ENCODE data around the gene LRRC56.
A peak's percentile ranks its signal among the peaks of the same experiment; 100 is the strongest.

Gene LRRC56

DNA sequence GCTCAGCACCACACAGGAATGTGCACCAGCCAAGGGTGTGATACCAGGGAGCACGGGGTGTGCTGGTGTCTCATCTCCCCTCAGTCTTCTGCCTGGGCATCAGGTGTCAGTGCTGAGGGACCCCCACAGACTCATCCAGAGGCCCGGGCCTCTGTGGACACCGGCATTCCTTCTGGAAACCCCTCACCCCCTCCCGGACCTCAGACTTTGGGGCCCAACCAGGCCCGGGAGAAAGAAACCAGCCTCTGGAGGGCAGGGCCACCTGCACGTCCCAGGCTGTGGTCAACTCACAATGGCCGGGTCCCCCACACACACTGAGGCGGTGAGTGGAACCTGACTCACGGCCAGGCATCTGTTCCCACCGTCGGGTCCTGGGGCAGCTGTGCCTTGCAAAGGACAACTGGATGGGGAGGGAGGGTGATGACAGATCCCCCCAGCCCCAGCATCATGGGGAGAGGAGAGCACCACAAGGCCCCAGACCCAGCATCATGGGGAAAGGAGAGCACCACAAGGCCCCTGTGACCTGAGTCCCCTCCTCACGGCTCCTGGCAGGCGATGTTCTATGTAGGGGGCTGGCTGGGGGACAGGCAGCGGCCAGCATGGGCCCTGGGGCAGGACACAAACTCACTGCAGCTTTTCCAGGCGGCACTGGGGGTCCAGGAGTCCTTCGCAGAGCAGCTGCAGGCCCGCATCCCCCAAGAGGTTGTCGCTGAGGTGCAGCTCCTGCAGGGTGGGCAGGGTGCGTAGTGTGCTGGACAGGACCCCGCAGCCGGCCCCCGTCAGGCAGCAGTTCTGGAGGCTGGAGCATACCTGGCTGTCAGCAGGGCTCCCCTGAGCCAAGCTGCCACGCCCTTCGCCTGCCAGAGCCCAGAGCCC lies 37.9 kb upstream of the LRRC56 start:
- H3K27ac ChIP-seq (replicated peaks) = no peak overlapping the region
- DNase-seq (ENCODE audit: low read depth in 1 of 2, low spot score in 1 of 2) = no peak
- H3K4me3 ChIP-seq (replicated peaks; ENCODE audit: insufficient read depth, low read length) = no peak overlapping the region
- TF ChIP-seq, protein P1, sequence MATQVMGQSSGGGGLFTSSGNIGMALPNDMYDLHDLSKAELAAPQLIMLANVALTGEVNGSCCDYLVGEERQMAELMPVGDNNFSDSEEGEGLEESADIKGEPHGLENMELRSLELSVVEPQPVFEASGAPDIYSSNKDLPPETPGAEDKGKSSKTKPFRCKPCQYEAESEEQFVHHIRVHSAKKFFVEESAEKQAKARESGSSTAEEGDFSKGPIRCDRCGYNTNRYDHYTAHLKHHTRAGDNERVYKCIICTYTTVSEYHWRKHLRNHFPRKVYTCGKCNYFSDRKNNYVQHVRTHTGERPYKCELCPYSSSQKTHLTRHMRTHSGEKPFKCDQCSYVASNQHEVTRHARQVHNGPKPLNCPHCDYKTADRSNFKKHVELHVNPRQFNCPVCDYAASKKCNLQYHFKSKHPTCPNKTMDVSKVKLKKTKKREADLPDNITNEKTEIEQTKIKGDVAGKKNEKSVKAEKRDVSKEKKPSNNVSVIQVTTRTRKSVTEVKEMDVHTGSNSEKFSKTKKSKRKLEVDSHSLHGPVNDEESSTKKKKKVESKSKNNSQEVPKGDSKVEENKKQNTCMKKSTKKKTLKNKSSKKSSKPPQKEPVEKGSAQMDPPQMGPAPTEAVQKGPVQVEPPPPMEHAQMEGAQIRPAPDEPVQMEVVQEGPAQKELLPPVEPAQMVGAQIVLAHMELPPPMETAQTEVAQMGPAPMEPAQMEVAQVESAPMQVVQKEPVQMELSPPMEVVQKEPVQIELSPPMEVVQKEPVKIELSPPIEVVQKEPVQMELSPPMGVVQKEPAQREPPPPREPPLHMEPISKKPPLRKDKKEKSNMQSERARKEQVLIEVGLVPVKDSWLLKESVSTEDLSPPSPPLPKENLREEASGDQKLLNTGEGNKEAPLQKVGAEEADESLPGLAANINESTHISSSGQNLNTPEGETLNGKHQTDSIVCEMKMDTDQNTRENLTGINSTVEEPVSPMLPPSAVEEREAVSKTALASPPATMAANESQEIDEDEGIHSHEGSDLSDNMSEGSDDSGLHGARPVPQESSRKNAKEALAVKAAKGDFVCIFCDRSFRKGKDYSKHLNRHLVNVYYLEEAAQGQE (IDR thresholded peaks at IDR 0.05; ENCODE audit: insufficient replicate concordance, low read depth) = no peak
- TF ChIP-seq POLR2AphosphoS5 (IDR thresholded peaks at IDR 0.05; ENCODE audit: low read depth) = no peak
- TF ChIP-seq SPI1 (IDR thresholded peaks at IDR 0.05; ENCODE audit: borderline replicate concordance, low read depth) = no peak
- TF ChIP-seq, protein P2, sequence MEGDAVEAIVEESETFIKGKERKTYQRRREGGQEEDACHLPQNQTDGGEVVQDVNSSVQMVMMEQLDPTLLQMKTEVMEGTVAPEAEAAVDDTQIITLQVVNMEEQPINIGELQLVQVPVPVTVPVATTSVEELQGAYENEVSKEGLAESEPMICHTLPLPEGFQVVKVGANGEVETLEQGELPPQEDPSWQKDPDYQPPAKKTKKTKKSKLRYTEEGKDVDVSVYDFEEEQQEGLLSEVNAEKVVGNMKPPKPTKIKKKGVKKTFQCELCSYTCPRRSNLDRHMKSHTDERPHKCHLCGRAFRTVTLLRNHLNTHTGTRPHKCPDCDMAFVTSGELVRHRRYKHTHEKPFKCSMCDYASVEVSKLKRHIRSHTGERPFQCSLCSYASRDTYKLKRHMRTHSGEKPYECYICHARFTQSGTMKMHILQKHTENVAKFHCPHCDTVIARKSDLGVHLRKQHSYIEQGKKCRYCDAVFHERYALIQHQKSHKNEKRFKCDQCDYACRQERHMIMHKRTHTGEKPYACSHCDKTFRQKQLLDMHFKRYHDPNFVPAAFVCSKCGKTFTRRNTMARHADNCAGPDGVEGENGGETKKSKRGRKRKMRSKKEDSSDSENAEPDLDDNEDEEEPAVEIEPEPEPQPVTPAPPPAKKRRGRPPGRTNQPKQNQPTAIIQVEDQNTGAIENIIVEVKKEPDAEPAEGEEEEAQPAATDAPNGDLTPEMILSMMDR (IDR thresholded peaks at IDR 0.05; ENCODE audit: insufficient read depth, low read length) = no peak
- no peak for TF ChIP-seq GABPA (IDR thresholded peaks at IDR 0.05; ENCODE audit: low read depth)
- no peaks in the 10 kb centered on the region for H3K27me3 ChIP-seq (ENCODE audit: insufficient read depth, poor library complexity, severe bottlenecking)

DNA sequence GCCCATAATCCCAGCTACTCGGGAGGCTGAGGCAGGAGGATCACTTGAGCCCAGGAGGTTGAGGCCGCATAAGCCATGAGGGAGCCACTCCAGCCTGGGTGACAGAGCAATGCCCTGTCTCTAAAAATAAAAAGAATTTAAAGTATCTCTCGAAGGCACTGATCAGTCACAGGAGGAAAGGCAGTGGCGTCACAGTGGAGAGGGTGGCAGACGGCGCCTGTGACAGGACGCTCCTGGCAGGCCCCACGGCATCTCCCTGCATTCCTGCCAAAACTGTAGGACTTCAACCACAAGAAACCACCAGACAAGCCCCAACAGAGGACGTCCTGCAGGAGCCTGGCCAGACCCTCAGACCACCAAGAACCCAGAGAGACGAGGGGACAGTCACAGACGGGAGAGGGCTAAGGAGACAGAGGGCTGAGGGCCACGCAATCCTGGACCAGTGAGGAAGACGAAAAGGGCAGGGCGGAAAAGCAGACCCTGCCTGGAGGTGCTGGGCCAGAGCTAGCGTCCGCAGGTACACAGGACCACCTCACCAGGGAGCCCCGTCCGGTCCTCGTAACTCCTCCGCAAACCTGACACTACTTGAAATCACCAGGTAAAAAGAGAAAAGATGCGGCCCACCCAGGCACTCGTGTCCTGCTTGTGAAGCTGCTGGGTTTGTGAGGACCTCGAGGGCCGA lies 36.2 kb upstream of the LRRC56 start:
- TF ChIP-seq POLR2AphosphoS5 (IDR thresholded peaks at IDR 0.05; ENCODE audit: low read depth) (no peak; the same call in 1 of the 2 replicates), SPI1 (IDR thresholded peaks at IDR 0.05; ENCODE audit: borderline replicate concordance, low read depth) (no peak), GABPA (IDR thresholded peaks at IDR 0.05; ENCODE audit: low read depth) (no peak)
- TF ChIP-seq, protein P2 (IDR thresholded peaks at IDR 0.05; ENCODE audit: insufficient read depth, low read length) = no peak
- TF ChIP-seq, protein P1 (IDR thresholded peaks at IDR 0.05; ENCODE audit: insufficient replicate concordance, low read depth) = no peak
- peak overlapping the region; percentile 100 for H3K27ac ChIP-seq (replicated peaks)
- no peak for DNase-seq (ENCODE audit: low read depth in 1 of 2, low spot score in 1 of 2)

DNA sequence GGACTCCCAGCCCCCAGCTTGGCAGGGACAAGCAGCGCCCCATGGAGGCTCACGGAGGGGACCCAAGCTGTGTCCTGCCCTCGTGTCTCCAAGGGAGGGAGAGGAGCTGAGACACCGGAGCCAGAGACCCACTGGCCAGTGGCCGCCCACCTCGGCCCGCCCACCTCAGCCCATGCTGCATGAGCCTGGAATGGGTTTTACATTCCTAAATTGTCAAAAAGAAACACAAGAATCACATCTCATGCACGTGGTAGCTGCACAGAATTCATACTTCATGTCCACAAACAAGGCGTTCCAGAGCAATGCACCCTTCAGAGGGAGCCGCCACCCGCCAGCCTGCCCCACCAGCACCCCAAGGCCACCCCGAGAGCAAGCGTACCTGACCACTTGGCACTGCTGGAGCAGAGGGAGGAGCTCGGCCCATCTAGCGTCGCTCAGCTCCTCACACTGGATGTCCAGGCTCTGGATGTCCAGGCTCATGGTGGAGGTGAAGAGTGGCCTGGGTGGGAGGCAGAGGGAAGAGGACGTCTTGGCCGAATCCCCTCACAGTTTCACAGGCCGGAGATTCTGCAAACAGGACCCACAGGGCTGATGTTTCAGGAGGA lies 35.5 kb upstream of the LRRC56 start:
- no peak for DNase-seq (ENCODE audit: low read depth in 1 of 2, low spot score in 1 of 2)
- Histone ChIP-seq H3K4me3 (replicated peaks; ENCODE audit: insufficient read depth, low read length) (peak overlapping the region; percentile 34), H3K27me3 (ENCODE audit: insufficient read depth, poor library complexity, severe bottlenecking) (no peaks in the 10 kb centered on the region), H3K27ac (replicated peaks) (peak overlapping the region; percentile 100)
- TF ChIP-seq POLR2AphosphoS5 (IDR thresholded peaks at IDR 0.05; ENCODE audit: low read depth) = 0 out of 2 replicates have a peak, but pooled peaks have one; percentile 19
- no peak for TF ChIP-seq GABPA (IDR thresholded peaks at IDR 0.05; ENCODE audit: low read depth)

More for the DNA sequence above, 36.2 kb upstream of the LRRC56 start:
- Histone ChIP-seq H3K4me3 (replicated peaks; ENCODE audit: insufficient read depth, low read length) (no peak overlapping the region), H3K27me3 (ENCODE audit: insufficient read depth, poor library complexity, severe bottlenecking) (no peaks in the 10 kb centered on the region)

Data from HL-60 (cell line).